NCI-H2171 (cell line): ENCODE results near the gene XRCC3.

Experiments used
- DNase-seq: peaks from one replicate; lab custom pipeline; 2025; lab: John Stamatoyannopoulos, UW

The XRCC3 gene

GRCh38 chr14:103715052-103716000 is at the start of gene XRCC3, which contains the start of gene ZFYVE21:
TSS of gene XRCC3 (minus strand) at chr14:103715451. CDS start at chr14:103711087, 4,364 bp downstream.
TSS of gene ZFYVE21 (plus strand) at chr14:103715810. CDS start at chr14:103715842, 32 bp downstream.
- DNase-seq = peak; percentile 100

DNA sequence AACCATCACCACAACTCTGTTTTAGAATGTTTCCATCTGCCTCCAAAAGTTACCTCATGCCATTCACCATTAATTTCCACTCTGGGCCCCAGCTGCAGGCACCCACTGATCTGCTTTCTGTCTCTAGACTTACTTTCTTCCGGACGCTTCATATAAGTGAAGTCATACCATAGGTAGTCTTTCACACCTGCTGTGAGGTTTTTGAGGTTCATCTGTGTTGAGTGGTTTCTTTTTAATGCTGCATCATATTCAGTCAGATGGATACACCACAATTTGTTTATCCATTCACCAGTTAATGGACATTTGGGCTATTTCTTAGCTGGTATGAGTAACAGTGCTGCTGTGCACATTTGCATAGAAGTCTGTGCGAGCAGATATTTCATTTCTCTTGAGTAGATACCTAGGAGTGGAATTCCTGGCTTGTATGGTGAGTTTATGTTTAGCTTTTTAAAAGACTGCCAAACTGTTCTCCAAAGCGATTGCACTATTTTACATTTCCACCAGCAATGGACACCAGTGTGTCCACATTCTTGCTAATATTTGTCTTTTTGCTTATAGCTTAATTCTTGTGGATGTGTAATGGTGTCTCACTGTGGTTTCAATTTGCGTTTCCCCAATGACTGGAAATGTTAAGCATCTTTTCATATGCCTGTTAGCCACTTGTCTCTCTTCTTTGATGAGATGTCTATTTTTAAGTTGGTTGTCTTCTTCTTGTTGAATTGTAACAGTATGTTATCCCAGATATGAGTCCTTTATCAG is 48.7 kb upstream of the XRCC3 start:
- DNase-seq = no peak

DNA sequence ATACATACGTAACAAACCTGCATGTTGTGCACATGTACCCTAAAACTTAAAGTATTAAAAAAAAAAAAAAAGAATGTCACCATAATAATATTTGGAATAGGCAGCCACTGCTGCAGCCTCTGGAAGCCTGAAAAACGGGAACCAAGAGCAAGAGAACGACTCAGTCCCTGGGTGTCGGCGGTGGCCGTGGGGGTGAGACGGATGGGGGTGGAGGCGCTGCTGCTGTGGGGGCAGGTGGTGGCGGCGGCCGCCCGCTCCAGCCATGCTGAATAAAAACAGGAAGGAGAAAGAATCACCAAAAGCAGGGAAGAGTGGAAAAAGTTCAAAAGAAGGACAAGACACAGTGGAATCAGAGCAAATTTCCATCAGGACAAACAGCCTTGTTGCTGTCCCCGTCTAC is 47.3 kb upstream of the XRCC3 start:
- no peak for DNase-seq

GRCh38 chr14:103762036-103762435 is 46.8 kb upstream of the XRCC3 start:
- no peak for DNase-seq

DNA sequence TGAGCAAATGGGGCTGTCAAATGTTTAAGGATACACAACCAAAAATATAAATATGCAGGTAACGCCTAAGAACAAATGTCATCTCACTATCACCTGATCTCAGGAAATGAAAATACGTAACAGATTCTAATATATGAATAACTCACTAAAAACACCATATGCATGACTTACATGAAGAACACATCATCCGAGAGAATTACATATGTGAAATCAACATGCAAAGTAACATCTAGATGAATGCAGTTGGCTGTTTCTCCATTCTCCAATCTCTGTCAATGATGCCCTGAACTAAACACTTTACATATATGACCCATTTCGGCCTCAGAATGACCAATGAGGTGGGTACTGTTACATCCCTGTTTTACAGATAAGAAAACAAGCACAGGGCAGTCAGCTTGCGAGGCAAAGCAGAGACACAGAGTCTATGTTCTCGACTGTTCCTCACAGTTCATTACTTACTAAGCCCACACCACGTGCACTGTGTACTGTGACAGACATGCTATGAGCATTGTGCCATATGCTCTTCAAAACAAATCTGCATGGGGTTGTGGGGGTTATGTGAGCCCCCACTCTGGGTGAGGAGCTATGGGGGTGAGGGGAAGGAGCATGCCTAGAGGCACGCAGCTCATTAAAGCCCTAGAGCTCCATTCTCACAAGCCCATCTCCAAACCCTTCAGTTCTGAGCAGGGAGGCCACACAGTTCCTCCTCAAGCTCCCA is 43.0 kb upstream of the XRCC3 start:
- no peak for DNase-seq

DNA sequence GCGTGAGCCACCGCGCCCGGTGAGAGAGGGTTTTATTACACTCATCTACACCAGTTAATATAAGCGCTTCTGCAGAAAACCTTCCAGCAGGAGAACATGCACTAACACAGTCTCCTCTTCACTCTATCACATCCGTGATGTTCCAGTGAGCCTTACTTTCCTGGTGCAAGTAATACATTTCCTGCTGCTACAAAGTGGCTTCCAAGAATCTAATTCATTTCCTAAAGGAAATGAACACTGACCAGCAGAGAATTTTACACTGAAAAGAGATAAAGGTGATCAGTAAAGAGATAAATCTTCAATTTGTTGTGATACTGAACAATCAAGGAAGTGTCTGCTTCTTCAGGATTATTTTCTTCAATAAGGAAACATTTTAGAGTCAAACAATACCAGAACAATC is 39.8 kb upstream of the XRCC3 start:
- DNase-seq = no peak

GRCh38 chr14:103753774-103754173 is 38.5 kb upstream of the XRCC3 start:
- DNase-seq = no peak

- DNase-seq = no peak
These were observed 34.6 kb upstream of the XRCC3 start for GRCh38 chr14:103749860-103750259.

DNA sequence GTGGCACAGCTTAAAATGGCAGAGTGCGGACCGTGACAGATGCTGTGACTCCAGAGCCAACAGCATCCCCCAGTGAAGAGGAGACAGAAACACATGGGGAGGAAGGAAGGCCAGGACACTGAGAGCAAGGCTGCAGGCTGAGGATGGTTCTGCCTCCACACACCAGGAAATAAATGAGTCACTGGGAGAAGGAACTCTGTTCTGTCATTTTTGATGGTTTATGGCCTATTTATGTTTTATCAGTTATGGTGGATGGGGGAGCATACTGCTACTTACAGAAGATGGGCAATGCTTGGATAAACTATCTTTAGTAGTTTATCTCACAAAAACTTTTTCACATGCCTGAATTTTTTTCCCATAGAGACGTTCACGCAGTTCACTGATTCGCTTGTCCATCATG is 34.2 kb upstream of the XRCC3 start:
- no peak for DNase-seq

GRCh38 chr14:103748534-103748857 is 33.2 kb upstream of the XRCC3 start:
- DNase-seq = no peak

DNA sequence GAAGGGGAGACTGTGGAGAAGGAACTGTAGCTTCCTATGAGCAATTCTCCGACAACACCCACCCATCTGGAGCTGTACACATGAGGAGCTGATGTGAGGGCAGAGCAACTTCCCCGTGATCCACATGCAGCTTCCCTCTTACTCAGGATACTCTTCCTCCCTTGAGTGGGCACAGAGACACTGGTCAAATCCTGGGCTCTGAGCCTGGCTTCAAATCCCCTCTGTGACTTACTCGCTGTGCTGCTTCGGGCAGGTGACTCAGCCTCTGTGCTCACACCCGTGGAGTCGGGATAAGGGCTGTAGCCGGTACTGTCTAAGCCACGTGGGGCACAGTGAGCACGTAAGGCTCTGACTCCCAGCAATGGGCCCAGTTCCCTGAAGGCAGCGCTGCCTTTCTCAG is 31.4 kb upstream of the XRCC3 start:
- no peak for DNase-seq

DNA sequence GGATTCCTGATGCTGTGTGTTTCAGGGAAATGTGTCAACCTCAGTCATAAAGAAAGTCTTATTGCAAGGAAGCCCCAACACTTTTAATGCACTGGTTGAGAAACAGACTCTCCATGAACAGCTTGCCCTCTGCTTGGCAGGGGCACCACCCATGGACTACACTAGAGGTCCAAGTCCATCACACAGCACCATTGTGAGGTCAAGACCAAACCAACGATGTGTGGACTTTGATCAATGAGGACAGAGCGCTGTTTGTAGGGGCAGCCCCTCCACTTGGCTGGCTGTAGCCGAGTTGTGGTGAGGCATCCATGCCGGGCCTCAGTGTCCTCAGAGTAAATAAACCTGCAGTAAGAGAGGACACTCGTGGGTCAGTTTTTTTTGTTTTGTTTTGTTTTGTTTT is 30.2 kb upstream of the XRCC3 start:
- DNase-seq = no peak

DNA sequence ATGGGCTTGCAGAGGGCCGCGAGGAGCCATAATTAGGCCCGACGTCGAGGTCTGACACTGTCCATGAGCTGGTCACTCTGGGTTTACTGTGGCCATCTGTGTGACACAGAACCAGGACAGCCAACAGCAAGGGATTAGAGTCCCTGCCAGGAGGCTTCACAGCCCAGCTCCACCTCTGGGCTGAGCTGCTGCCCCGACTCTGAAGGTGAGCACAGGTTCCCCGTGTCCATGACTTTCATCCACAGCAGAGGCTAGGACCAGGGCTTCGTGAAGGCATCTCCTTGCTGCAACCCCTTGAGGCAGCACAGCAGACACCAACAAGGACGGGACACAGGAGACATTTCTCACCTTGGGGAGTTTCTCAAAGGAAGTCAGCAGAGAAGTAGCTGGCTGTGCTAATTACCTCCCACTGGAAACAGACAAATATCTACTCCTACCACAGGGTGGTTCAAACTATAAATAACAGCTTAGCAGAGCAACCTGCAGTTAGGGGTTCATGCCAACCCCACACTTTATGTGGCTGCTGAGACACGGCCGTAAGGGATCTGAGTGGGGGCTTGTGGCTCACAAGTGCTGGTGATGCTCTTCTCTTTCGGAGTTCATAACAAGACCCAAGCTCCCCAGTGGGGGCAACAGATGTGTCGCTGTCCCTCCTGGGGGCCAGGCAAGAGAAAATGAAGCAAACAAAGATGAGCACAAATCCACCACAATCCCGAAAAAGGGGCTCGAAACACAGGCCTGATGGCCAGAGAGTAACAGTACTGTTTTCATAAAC is 29.6 kb upstream of the XRCC3 start:
- no peak for DNase-seq

GRCh38 chr14:103743691-103744090 is 28.4 kb upstream of the XRCC3 start:
- no peak for DNase-seq

DNA sequence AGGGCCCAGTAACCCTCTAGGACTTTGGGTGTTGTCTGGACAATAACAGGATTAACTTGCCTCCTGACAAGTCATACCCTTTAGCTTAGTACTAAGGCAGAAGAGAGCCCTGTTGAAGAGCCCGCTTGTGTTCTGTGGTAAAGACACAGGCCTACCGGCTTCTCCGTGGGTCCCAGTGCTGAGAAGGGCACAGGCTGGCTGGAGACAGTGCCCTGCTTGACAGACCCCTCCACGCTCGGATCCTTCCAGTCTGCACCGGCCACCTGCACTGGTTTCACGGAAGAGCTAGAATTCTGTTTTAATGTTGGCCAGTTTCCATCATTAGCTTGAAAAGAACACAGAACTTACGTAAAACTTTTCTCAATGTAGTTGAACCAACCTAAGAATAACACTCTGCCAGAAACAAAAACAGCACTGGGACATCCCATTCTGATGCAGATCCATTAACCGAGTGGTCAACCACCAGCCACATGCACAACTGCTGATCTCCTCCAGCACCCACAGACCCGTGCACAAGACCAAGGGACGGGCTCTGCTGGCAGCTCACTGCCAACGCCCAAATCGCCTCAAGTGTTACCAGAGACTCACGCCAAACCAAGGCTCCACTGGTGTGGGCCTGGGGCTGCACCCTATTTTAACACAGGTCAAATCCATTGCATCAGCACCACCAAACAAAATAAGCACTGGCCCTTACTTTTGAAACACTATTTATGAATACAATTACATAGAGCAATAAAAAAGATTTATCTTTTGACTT is 27.4 kb upstream of the XRCC3 start:
- DNase-seq = no peak

- DNase-seq = no peak
These were observed 26.6 kb upstream of the XRCC3 start for GRCh38 chr14:103741876-103742275.

GRCh38 chr14:103740991-103741689 is 25.9 kb upstream of the XRCC3 start:
- no peak for DNase-seq

GRCh38 chr14:103739793-103740501 is 24.7 kb upstream of the XRCC3 start:
- no peak for DNase-seq

DNA sequence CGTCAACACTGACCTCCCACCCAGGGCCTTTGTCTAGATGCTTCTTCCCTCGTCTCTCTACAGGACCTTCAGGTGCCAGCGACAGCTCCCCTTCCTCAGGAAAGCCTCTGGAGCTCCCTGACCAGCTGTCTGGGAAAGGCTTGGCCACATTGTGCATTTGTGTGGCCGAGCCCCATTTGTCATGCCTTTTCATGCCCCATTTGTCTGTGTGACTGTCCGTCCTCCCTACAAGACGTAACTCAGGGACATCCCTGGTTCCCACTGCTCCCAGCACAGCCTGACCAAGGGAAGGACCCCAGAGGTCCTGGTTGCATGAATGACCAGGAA is 24.2 kb upstream of the XRCC3 start:
- no peak for DNase-seq
